Measurements from ENCODE around the gene CCDC92. TPM values are rescaled to one million over a fixed set of nuclear protein-coding genes. Genes with fewer than 3 reads are reported as not detected.

The CCDC92 gene
- total RNA-seq, 1 experiment from 2014 or later: 5.5 TPM

DNA sequence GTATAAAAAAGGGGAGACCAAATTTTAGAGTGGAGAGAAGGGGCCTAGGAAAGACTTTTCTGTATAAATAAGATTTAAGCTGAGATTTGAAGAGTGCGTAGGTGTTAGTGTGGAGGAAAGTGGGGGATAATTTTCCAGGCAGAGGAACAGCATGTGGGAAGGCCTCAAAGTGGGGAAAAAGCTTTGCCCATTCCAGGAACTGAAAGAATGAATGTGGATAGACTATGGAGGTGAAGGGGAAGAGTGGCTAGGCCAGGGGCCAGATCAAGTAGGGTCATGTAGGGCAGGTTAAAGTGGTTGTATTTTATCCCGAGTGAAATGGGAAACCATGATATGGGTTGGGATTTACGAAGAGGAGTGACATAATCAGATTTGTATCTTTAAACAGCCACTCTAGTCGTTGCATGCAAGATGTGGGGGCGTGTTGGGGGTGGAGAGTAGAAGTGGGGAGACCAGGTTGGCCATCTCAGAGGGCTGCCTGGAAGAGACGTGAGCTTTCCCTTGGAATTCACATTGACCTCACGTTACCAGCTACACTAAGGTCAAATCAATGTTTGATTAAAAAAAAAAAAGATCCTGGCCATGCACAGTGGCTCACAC lies 3.7 kb upstream of the CCDC92 start:
- DNase-seq (ENCODE audit: low spot score): no peak

GRCh38 chr12:123973552-123974341 lies 1.1 kb upstream of the CCDC92 start:
- peak; percentile 58 for DNase-seq (ENCODE audit: low spot score)

GRCh38 chr12:123971770-123972456 lies 718 bp downstream of the CCDC92 start:
- DNase-seq (ENCODE audit: low spot score): peak; percentile 58

- no peak for DNase-seq (ENCODE audit: low spot score)
These were observed 1.2 kb downstream of the CCDC92 start for GRCh38 chr12:123971449-123971769.

DNA sequence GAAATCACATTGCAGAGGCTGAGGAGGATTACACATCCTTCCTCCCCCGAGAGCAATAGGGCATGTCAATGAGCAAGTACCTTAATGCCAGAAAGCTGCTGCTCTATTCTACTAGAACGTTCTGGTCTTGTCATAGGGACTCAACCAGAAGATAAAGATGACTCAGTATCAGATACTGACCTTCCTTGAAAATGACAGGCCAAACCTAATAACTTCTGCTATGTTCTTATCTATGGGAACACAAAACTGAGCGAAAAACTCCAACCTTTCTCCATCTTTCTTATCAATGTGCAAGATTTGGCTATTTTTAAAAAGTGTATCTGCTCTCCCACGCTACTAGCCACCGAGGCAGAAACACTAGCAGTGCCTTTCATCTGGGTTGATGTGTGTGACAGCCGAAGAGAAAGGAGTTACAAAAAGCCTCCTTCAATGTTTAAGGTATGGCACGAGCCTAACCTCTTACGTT lies 5.5 kb downstream of the CCDC92 start:
- DNase-seq (ENCODE audit: low spot score): no peak

GRCh38 chr12:123966596-123966995 lies 6.0 kb downstream of the CCDC92 start:
- DNase-seq (ENCODE audit: low spot score): no peak

DNA sequence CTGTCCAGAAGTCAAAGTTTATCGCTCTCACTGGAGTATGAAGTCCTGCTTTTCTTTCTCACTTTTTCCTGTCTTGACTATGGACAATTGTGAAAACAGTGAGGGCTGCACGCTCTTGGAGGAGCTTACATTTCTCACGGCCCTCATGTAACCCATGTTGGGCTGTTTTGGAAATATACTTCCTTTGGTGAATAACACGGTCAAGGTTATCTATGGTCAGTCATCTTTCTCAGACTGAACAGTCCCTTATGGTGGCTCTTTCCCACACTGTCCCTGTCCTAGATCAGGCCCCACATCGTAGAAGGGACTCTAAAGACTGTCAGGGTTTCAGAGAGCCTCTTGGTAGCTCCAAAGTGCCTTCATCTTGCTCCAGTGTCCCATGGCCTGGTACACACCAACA lies 7.2 kb downstream of the CCDC92 start:
- DNase-seq (ENCODE audit: low spot score): no peak

DNA sequence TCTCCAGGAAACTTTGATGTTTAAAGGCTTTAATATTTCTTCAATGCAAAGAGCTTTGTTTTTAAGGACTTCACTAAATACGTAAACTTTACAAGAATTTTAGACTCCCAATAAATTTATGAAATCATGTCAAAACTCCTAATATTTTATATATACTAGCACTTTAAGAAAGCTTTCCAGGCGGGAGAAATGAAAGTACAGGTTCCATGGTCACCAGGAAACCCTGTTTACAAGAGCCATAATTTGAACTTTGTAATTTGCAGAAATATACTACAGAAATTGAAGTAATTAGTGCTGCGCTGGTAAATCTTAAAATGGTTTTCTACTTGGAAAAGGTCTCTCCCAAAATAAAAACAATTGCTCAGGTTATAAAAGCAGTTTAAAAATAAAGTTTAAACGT lies 8.8 kb downstream of the CCDC92 start:
- DNase-seq (ENCODE audit: low spot score): no peak

GRCh38 chr12:123962513-123962912 lies 10.1 kb downstream of the CCDC92 start:
- DNase-seq (ENCODE audit: low spot score): no peak

DNA sequence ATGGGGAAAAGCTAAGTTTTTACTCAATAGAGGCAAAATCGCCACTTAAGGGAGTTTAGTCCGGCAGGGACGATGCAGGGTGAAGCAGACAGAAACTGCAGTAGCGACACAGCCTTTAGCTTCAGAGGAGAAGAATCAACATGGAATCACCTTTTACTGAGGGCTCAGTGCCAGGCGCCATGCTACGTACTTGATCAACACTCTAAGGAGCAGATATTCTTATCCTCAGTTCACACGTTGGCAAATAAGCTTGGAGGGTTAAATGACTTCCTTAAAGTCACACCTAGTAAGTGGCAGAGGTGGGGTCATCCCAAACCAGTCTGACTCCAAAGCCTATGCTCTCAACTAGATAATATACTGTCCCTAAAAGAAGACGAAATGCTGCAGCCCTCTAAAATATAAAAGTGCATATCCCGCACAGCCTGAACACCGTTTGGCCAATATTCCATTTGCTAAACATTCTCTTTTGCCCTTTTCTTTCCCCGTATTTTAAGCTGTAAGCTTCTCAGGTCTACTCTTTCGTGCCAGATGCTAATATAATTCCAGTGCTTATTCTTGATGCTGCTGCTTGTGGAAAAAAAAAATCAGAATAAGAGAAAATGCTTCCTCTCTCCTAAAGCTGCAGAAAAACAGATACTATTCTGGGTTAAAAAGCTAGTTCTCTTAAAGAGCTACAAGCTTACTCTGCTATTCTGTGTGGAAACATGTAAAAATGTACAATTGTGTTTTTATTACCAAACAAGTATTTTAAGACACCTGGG lies 10.9 kb downstream of the CCDC92 start:
- no peak for DNase-seq (ENCODE audit: low spot score)

- DNase-seq (ENCODE audit: low spot score): no peak
These were observed 11.8 kb downstream of the CCDC92 start for GRCh38 chr12:123960856-123961255.

DNA sequence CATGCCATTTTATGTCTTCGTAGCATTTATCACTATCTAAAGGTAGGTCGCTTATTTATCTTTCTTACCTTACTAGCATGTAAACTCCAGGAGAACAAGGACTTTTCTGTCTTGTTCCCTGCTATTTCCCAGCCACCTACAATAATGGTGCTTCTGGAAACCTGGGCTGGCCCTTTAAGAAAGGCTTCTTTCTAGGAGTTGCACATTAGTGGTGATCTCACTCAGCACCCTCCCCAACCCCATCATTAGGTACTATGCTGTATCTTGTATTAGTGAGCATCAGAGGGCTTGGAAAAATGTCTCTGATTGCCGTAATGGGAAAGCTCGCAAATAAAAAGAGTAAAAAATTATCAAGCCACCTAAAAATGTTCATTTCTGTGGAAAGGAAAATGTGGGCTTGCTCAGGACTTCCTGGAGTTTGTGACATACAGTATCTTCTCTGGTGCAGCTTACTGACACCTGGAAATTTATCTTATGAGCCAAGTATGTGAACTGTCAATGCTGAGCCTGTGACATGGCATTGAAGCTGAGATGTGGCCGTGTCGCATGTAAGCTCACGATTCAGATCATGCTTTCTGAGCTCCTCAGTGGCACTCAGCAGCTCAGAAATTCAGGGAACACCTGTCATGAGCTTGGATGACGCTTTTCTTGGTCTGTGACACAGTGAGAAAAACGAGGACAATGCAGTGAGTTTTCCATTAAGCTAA lies 12.4 kb downstream of the CCDC92 start:
- no peak for DNase-seq (ENCODE audit: low spot score)

DNA sequence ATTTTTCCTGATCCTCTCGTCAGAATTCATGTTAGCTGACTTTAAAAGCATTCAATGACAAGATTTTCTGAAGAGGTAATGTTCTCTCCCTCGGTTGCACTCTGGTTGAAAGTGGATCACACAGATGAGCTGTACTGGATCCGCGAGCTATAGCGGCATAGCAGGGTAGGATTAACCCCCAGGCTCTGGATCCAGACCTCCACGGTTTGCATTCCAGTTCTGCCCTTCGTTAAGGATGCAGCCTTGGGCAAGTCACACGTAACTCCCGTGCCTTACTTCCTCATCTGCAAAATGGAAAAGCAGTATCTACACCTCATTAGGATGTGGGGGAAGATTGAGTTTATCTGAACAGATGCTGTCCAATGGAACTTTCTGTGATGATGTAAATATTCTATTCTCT lies 13.8 kb downstream of the CCDC92 start:
- DNase-seq (ENCODE audit: low spot score): no peak

DNA sequence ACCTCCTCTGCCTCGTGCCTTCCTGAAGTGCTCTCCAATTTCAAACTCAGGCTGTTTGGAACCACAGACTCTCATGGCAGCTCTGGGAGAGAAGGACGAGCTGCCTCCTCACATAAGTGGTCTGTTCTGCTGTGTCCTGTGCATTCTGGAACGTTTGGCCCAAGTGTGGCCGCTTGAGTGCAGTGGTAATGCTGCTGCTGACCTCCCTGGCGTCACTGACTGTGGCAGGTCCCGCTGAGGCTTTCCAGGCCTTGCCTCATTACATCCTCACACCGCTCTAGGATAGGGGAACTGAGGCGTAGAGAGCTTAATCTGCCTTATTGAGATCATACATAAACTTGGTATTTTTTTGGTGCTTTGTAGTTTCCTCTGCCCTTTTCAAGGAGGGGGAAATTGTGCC lies 14.2 kb downstream of the CCDC92 start:
- no peak for DNase-seq (ENCODE audit: low spot score)

- DNase-seq (ENCODE audit: low spot score): no peak
These were observed 15.4 kb downstream of the CCDC92 start for GRCh38 chr12:123957196-123957595.

GRCh38 chr12:123956249-123956648 lies 16.4 kb downstream of the CCDC92 start:
- no peak for DNase-seq (ENCODE audit: low spot score)

DNA sequence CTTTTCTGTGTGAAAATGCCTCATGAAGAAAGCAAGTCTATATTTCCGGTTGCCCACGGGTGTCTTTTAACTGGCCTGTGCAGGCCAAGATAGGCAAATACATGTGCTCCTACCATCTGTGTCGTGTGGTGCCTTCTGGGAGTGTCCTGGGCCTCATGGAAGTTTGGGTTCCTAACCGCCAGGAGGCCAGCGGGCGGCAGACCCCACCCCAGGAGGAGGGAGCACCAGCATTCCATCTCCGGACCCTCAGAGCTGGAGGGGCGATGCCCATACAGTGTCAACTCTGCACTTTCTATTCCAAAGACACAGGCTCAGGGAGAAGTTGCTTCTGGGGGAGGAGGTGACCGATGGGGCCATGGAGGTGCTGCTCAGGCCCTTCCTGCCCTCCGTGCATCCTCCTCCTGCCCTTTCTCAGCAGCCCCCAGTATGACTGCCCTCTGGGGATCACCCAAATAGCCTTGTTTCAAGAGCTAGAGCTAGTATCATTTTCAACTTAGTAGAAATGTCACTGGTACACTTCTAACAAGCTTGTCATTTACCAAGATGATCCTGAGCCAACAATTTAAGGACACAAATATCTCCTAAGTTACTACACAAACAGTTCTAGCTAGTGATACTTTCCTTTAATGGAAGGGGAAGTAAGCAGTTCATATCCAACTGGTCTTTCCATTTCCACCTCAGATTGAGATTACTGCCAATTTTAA lies 17.8 kb downstream of the CCDC92 start:
- no peak for DNase-seq (ENCODE audit: low spot score)

DNA sequence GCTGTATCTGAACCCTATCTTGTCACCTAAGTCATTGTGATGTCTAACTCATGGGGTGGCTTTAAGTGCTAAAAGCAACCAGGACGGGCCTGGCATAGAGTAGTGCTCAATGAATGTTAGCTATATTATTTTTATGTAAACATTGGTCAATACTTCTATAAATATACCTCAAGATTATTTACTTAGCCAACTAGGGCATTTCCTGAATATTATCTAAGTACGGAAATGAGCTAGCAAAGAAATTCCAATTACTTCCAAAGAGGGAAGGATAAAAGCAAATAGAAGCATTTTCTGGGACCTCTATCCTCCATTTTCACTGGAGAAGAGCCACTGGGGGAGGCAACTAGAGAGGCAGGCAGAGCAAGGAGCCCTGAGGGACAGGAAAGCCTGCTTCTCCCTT lies 20.6 kb downstream of the CCDC92 start:
- no peak for DNase-seq (ENCODE audit: low spot score)

DNA sequence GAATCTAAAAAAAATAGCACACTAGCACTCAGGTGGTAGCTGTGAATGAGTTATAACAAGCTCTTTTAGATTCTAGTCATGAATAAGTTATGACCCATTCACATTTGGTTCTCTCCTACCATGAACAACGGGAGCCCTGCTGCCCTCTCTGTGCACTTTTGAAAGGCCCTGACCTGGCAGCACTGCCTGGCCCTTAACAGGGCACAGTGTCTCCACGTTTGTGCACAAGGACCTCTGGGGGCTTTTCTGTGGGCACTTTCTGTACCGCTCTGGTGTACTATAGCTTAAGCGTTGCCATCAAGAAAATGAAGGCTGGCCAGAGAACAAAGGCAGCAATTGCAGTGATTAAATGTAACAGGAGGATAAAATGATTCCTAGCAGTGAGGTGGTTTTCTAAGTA lies 21.2 kb downstream of the CCDC92 start:
- DNase-seq (ENCODE audit: low spot score): no peak

- DNase-seq (ENCODE audit: low spot score): no peak
These were observed 21.9 kb downstream of the CCDC92 start for GRCh38 chr12:123950476-123951349.
